ENCODE measurements around the gene PRMT1.

Gene PRMT1

DNA sequence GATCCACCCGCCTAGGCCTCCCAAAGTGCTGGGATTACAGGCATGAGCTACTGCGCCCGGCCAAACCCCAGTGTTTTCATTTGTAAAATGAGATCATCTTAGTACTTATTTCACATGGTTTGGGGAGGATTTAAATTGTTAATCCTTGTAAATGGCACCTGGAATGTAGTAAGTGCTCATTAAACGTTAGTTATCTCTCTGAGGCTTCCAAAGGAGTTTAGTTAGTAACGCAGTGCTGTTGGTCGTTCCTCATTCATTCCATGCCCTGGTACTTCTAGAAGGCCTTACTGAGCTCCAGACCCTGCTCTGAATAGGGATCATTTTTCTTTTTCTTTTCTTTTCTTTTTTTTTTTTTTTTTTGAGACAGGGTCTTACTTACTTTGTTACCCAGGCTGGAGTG, 19.0 kb downstream of the PRMT1 start:
- no peak for DNase-seq (ENCODE audit: extremely low spot score)
- ChIA-PET POLR2A (interaction anchor here (0.6 kb wide), 1 partner anchor 149 kb away, joined by 4 read pairs; no protein-coding TSS in a partner anchor), CTCF (interaction anchor here (1.1 to 1.4 kb wide), 3 partner anchors 12 to 21 kb away, joined by 3 to 5 read pairs (median 3); no protein-coding TSS in a partner anchor)
- TF ChIP-seq, protein P1, sequence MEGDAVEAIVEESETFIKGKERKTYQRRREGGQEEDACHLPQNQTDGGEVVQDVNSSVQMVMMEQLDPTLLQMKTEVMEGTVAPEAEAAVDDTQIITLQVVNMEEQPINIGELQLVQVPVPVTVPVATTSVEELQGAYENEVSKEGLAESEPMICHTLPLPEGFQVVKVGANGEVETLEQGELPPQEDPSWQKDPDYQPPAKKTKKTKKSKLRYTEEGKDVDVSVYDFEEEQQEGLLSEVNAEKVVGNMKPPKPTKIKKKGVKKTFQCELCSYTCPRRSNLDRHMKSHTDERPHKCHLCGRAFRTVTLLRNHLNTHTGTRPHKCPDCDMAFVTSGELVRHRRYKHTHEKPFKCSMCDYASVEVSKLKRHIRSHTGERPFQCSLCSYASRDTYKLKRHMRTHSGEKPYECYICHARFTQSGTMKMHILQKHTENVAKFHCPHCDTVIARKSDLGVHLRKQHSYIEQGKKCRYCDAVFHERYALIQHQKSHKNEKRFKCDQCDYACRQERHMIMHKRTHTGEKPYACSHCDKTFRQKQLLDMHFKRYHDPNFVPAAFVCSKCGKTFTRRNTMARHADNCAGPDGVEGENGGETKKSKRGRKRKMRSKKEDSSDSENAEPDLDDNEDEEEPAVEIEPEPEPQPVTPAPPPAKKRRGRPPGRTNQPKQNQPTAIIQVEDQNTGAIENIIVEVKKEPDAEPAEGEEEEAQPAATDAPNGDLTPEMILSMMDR (IDR thresholded peaks at IDR 0.05; ENCODE audit: control extremely low read depth, extremely low read depth, low read depth, missing control alignments): no peak

DNA sequence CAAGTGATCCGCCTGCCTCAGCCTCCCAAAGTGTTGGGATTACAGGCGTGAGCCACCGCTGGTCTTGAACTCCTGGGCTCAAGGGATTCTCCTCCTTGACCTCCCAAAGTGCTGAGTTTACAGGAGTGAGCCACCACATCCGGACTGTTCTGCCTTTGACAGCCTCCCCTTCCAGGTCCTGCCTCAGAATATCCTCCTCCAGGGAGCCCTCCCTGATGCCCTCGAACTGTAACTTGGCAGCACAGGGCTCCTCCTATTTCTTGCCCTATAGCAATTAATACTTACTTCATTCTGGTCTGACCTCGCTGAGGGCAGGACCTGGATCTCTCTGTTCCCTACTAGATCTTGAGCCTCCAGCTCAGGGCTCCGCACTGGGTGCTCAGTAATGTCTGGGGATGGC, 19.8 kb downstream of the PRMT1 start:
- CTCF ChIA-PET: interaction anchor here (1.2 to 1.4 kb wide), 2 partner anchors 15 to 21 kb away, joined by 3 to 5 read pairs; no protein-coding TSS in a partner anchor

DNA sequence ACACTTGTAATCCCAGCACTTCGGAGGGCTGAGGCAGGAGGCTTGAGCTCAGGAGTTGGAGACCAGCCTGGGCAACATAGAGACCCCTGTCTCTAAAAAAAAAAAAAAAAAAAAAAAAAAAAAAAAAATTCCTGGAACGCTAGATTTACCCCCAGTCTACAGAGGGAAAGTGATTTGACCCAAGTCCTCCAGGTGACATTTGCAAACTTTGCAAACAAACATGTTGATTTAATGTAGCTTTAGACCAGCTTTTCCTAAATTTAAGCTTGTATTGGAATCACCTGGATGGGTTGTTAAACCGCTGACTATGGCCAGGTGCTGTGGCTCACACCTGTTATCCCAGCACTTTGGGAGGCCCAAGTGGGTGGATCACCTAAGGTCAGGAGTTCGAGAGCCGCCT, 22.3 kb downstream of the PRMT1 start:
- POLR2A ChIA-PET: interaction anchor here (0.7 kb wide), 1 partner anchor 67 kb away, joined by 4 read pairs; the partner anchor contains the start of gene AP2A1
- TF ChIP-seq, protein P1 (IDR thresholded peaks at IDR 0.05; ENCODE audit: control extremely low read depth, extremely low read depth, low read depth, missing control alignments): no peak
- CTCF ChIA-PET: interaction anchor here (0.9 to 1.7 kb wide), 2 partner anchors 15 to 17 kb away, joined by 4 to 7 read pairs; no protein-coding TSS in a partner anchor
- no peak for DNase-seq (ENCODE audit: extremely low spot score)

More for the DNA sequence above, 19.8 kb downstream of the PRMT1 start:
- DNase-seq (ENCODE audit: extremely low spot score): no peak
- POLR2A ChIA-PET: interaction anchor here (0.6 kb wide), 1 partner anchor 148 kb away, joined by 4 read pairs; no protein-coding TSS in a partner anchor
- TF ChIP-seq, protein P1 (IDR thresholded peaks at IDR 0.05; ENCODE audit: control extremely low read depth, extremely low read depth, low read depth, missing control alignments): no peak

DNA sequence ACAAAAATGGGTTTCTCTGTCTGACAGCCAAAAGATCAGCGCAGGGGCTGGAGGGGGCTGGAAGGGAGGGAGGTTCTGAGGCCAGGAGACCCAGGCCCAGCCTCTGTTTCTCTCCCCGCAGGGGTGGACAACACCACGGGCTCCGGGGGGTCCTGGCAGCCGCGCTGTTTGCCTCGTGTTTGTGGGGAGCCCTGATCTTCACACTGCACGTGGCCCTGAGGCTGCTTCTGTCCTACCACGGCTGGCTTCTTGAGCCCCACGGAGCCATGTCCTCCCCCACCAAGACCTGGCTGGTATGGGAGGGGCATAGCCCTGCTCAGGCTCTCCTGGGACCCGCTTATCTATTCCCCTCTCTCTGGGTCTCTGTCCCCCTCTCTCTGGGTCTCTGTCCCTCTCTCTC, 23.5 kb downstream of the PRMT1 start:
- ChIA-PET CTCF (interaction anchor here (1.7 kb wide), 1 partner anchor 16 kb away, joined by 7 read pairs; no protein-coding TSS in a partner anchor), POLR2A (no interaction called here)
- TF ChIP-seq, protein P1 (IDR thresholded peaks at IDR 0.05; ENCODE audit: control extremely low read depth, extremely low read depth, low read depth, missing control alignments): no peak
- DNase-seq (ENCODE audit: extremely low spot score): no peak

DNA sequence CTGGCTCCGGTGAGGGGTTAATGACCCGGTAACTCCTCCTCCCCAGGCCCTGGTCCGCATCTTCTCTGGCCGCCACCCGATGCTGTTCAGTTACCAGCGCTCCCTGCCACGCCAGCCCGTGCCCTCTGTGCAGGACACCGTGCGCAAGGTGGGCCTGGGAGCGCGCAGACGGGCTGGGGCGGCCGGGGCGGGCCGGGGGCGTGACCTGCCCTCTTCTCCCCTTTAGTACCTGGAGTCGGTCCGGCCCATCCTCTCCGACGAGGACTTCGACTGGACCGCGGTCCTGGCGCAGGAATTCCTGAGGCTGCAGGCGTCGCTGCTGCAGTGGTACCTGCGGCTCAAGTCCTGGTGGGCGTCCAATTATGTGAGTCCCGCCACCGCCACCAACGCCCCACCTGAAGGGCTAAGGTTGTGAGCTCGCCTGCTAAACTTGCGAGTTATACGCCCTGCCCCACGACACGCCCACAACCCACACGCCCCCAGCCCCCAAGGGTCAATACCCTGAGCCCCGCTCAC, 24.3 kb downstream of the PRMT1 start:
- TF ChIP-seq, protein P1 (IDR thresholded peaks at IDR 0.05; ENCODE audit: control extremely low read depth, extremely low read depth, low read depth, missing control alignments): no peak
- DNase-seq (ENCODE audit: extremely low spot score): no peak
- ChIA-PET CTCF (no interaction called here), POLR2A (no interaction called here)

DNA sequence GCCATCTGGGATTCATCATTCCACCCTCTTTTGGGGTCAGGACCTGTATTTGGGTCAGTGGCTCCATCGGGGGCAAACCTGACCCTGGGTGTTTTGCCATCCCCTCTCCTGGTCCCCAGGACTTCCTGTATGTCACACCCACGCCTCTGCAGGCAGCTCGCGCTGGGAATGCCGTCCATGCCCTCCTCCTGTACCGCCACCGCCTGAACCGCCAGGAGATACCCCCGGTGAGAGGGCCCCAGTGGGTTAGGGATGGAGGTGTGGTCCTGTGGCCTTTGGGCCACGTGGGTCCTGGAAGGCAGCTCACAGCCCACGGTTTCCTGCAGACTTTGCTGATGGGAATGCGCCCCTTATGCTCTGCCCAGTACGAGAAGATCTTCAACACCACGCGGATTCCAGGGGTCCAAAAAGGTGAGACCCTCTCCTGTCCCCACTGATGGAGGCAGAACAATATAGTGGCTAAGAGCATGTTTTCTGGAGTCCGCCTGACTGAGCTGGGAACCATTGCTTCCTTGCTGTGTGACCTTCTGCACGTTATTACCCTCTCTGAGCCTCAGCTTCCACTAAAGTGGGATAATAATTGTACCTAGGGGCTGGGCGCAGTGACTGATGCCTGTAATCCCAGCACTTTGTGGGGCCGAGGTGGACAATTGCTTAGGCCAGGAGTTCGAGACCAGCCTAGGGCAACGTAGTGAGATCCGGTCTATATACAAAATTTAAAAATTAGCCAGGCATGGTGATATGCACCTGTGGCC, 28.0 kb downstream of the PRMT1 start:
- POLR2A ChIA-PET: no interaction called here

More for the DNA sequence above, 28.0 kb downstream of the PRMT1 start:
- TF ChIP-seq, protein P1 (IDR thresholded peaks at IDR 0.05; ENCODE audit: control extremely low read depth, extremely low read depth, low read depth, missing control alignments): no peak
- DNase-seq (ENCODE audit: extremely low spot score): no peak
- CTCF ChIA-PET: interaction anchor here (1.0 to 2.6 kb wide), 4 partner anchors 9 to 198 kb away, joined by 3 to 7 read pairs (median 4); no protein-coding TSS in a partner anchor

All from GM10248 (cell line).